ENCODE data around the gene PTPRCAP. TPM values are rescaled to one million over a fixed set of nuclear protein-coding genes. Genes with fewer than 3 reads are reported as not detected.

Gene PTPRCAP
- total and polyA plus RNA-seq, 2 donors (not counting 1 experiment from before 2014, with no cell fraction given): 266 to 565 TPM

DNA sequence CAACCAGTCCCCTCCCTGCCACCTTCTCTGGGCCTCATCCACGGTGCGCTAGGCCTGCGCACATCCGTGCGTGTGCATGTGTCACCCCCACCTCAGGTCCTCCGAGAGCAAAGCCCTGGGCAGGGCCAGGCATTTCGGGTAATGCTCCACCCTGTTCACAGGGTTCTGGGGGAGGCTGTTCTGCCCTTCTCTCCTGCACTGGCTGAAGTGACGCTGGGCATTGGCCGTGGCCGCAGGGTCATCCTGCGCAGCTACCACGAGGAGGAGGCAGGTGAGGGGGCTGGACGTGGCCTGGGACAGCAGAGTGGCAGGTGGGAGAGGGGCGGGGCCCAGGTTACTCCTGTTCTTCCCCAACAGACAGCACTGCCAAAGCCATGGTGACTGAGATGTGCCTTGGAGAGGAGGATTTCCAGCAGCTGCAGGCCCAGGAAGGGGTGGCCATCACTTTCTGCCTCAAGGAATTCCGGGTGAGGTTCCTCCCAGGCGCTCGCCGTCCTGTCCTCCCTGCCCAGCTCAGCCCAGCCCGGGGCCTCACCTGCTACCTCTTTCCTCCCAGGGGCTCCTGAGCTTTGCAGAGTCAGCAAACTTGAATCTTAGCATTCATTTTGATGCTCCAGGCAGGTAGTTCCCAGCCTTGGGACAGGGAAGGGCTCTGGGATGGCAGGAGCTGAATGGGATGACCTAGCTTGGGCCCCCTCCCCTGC lies 41.8 kb downstream of the PTPRCAP start:
- no peak for ATAC-seq (ENCODE audit: low read depth)
- H3K36me3 ChIP-seq (replicated peaks in 1 of 2; ENCODE audit: control extremely low read depth in 1 of 2, control insufficient read depth in 1 of 2, extremely low read depth in 1 of 2, insufficient read depth in 2 of 2, low read length in 1 of 2): peaks cover 2 to 46% of the 10 kb centered on the region in 2 experiments

DNA sequence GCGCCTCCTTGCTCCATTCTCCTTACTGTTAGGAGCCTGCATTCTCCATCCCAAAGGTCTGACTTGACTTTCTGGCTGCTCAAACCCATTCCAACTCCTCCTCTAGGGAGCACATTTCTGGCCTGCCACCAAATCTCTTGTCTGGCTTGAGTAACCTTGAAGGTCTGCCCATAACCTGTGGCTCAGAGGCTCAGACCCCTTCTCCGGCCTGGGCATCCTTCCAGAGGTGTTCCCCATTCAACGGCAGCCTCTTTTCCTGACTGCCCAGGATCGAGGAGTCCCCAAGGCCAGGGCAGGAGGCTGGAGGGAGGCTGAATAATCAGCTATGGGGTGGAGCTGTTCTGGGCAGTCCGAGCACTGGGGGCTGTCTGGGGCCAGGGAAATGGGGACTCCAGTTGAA lies 43.5 kb downstream of the PTPRCAP start:
- no peak for TF ChIP-seq EZH2 (IDR thresholded peaks at IDR 0.05; ENCODE audit: borderline replicate concordance, insufficient read depth, low read depth, low read length, poor library complexity, severe bottlenecking)
- TF ChIP-seq, protein P1, sequence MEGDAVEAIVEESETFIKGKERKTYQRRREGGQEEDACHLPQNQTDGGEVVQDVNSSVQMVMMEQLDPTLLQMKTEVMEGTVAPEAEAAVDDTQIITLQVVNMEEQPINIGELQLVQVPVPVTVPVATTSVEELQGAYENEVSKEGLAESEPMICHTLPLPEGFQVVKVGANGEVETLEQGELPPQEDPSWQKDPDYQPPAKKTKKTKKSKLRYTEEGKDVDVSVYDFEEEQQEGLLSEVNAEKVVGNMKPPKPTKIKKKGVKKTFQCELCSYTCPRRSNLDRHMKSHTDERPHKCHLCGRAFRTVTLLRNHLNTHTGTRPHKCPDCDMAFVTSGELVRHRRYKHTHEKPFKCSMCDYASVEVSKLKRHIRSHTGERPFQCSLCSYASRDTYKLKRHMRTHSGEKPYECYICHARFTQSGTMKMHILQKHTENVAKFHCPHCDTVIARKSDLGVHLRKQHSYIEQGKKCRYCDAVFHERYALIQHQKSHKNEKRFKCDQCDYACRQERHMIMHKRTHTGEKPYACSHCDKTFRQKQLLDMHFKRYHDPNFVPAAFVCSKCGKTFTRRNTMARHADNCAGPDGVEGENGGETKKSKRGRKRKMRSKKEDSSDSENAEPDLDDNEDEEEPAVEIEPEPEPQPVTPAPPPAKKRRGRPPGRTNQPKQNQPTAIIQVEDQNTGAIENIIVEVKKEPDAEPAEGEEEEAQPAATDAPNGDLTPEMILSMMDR (IDR thresholded peaks at IDR 0.05): no peak
- no peak for DNase-seq
- Histone ChIP-seq H3K9me3 (ENCODE audit: control extremely low read depth in 1 of 3, control insufficient read depth in 2 of 3, insufficient read depth in 1 of 3, low read length in 2 of 3) (no peaks in the 10 kb centered on the region), H2AFZ (ENCODE audit: insufficient read depth, low read depth, low read length, poor library complexity, severe bottlenecking) (no peak overlapping the region), H3K9ac (ENCODE audit: low read length) (no peak overlapping the region), H3K4me1 (ENCODE audit: control insufficient read depth in 2 of 2, insufficient read depth in 2 of 2, low read length in 2 of 2) (peaks cover 14 to 41% of the 10 kb centered on the region in 2 donors), H3K4me2 (replicated peaks; ENCODE audit: low read depth, low read length, poor library complexity, severe bottlenecking) (no peak overlapping the region), H3K36me3 (replicated peaks in 1 of 2; ENCODE audit: control extremely low read depth in 1 of 2, control insufficient read depth in 1 of 2, extremely low read depth in 1 of 2, insufficient read depth in 2 of 2, low read length in 1 of 2) (peaks cover 0 to 32% of the 10 kb centered on the region in 2 experiments), H4K20me1 (ENCODE audit: control insufficient read depth, insufficient read depth, low read length, poor library complexity, severe bottlenecking) (peaks cover 60% of the 10 kb centered on the region), H3K4me3 (ENCODE audit: control extremely low read depth in 1 of 5, extremely low read depth in 1 of 5, insufficient read depth in 1 of 5, low read depth in 2 of 5, low read length in 4 of 5) (no peak overlapping the region), H3K27me3 (replicated peaks in 1 of 4; ENCODE audit: control extremely low read depth in 1 of 4, control insufficient read depth in 3 of 4, insufficient read depth in 4 of 4, low read length in 3 of 4) (no peaks in the 10 kb centered on the region), H3K27ac (ENCODE audit: low read length in 2 of 2) (no peak overlapping the region), H3K79me2 (ENCODE audit: control insufficient read depth, insufficient read depth, low read length) (peaks cover 50% of the 10 kb centered on the region)
- Mint-ChIP-seq H3K4me3 (peak overlapping the region; percentile 47), H3K9me3 (ENCODE audit: insufficient read depth) (no peaks in the 10 kb centered on the region), H3K27ac (no peak overlapping the region), H3K4me1 (peaks cover 49% of the 10 kb centered on the region), H3K27me3 (no peaks in the 10 kb centered on the region)
- intact Hi-C loops (cut with micrococcal nuclease): no loop called here
- ChIA-PET POLR2A (interaction anchor here (0.6 to 1.6 kb wide), 5 partner anchors 8 to 223 kb away, joined by 3 to 8 read pairs (median 4); partner anchors contain the start of genes POLD4 and PPP1CA), CTCF (no interaction called here)
- 97% methylated on average over 5 of the region's 5 CpGs for WGBS (ENCODE audit: insufficient coverage)
- ATAC-seq (ENCODE audit: low read depth): no peak

More for the DNA sequence above, 41.8 kb downstream of the PTPRCAP start:
- POLR2A ChIA-PET: interaction anchor here (0.8 to 2.1 kb wide), 3 partner anchors 24 to 42 kb away, joined by 3 to 8 read pairs (median 5); partner anchors contain the start of gene POLD4
- no peak overlapping the region for H3K27ac ChIP-seq (ENCODE audit: low read length in 2 of 2)
- no peak for TF ChIP-seq EZH2 (IDR thresholded peaks at IDR 0.05; ENCODE audit: borderline replicate concordance, insufficient read depth, low read depth, low read length, poor library complexity, severe bottlenecking)
- peaks cover 0 to under 1% (median 0%) of the 10 kb centered on the region in 3 donors for H3K9me3 ChIP-seq (ENCODE audit: control extremely low read depth in 1 of 3, control insufficient read depth in 2 of 3, insufficient read depth in 1 of 3, low read length in 2 of 3)
- 96% methylated on average over 13 of the region's 19 CpGs for WGBS (ENCODE audit: insufficient coverage)
- intact Hi-C loops (cut with micrococcal nuclease): no loop called here
- peaks cover 26 to 49% of the 10 kb centered on the region in 2 donors for H3K4me1 ChIP-seq (ENCODE audit: control insufficient read depth in 2 of 2, insufficient read depth in 2 of 2, low read length in 2 of 2)
- H2AFZ ChIP-seq (ENCODE audit: insufficient read depth, low read depth, low read length, poor library complexity, severe bottlenecking): no peak overlapping the region
- H3K4me2 ChIP-seq (replicated peaks; ENCODE audit: low read depth, low read length, poor library complexity, severe bottlenecking): no peak overlapping the region
- H3K27me3 ChIP-seq (replicated peaks in 1 of 4; ENCODE audit: control extremely low read depth in 1 of 4, control insufficient read depth in 3 of 4, insufficient read depth in 4 of 4, low read length in 3 of 4): no peaks in the 10 kb centered on the region
- DNase-seq: no peak
- H3K4me3 ChIP-seq (ENCODE audit: control extremely low read depth in 1 of 5, extremely low read depth in 1 of 5, insufficient read depth in 1 of 5, low read depth in 2 of 5, low read length in 4 of 5): no peak overlapping the region
- H3K9ac ChIP-seq (ENCODE audit: low read length): no peak overlapping the region
- H3K27me3 Mint-ChIP-seq: no peaks in the 10 kb centered on the region
- H3K4me1 Mint-ChIP-seq: peaks cover 52% of the 10 kb centered on the region
- H3K4me3 Mint-ChIP-seq: no peak overlapping the region
- H4K20me1 ChIP-seq (ENCODE audit: control insufficient read depth, insufficient read depth, low read length, poor library complexity, severe bottlenecking): peaks cover 70% of the 10 kb centered on the region
- peaks cover 56% of the 10 kb centered on the region for H3K79me2 ChIP-seq (ENCODE audit: control insufficient read depth, insufficient read depth, low read length)
- H3K27ac Mint-ChIP-seq: no peak overlapping the region
- no peaks in the 10 kb centered on the region for H3K9me3 Mint-ChIP-seq (ENCODE audit: insufficient read depth)
- CTCF ChIA-PET: interaction anchor here (1.2 to 1.4 kb wide), 2 partner anchors 111 to 133 kb away, joined by 3 to 4 read pairs; no protein-coding TSS in a partner anchor
